Measurements from ENCODE around the gene KRTAP5-11. TPM values are rescaled to one million over a fixed set of nuclear protein-coding genes. Genes with fewer than 3 reads are reported as not detected.

KRTAP5-11 gene
- total and polyA plus RNA-seq, 5 donors from 2014 or later: not detected

Other genes starting within 250 kb of the KRTAP5-11 start
- gene DHCR7, start 134.5 kb downstream of the KRTAP5-11 start, total RNA-seq: 21.1 TPM
- 10 to 100 TPM; 11.2 to 17.2 (median 14.7) TPM for gene DHCR7, start 134.5 kb downstream of the KRTAP5-11 start, polyA plus RNA-seq
- 151 TPM for gene NADSYN1, start 129.7 kb downstream of the KRTAP5-11 start, total RNA-seq
- 10 to 100 TPM; 35.1 to 43.1 (median 41.2) TPM for gene NADSYN1, start 129.7 kb downstream of the KRTAP5-11 start, polyA plus RNA-seq
- not detected for gene KRTAP5-7, start 55.6 kb downstream of the KRTAP5-11 start, total RNA-seq
- gene KRTAP5-7, start 55.6 kb downstream of the KRTAP5-11 start, polyA plus RNA-seq: not detected
- 0.35 TPM for gene KRTAP5-8, start 44.9 kb downstream of the KRTAP5-11 start, total RNA-seq
- not detected for gene KRTAP5-8, start 44.9 kb downstream of the KRTAP5-11 start, polyA plus RNA-seq
- 0.35 TPM for gene KRTAP5-9, start 34.5 kb downstream of the KRTAP5-11 start, total RNA-seq
- gene KRTAP5-9, start 34.5 kb downstream of the KRTAP5-11 start, polyA plus RNA-seq: not detected
- not detected for gene KRTAP5-10, start 17.3 kb downstream of the KRTAP5-11 start, total RNA-seq
- gene KRTAP5-10, start 17.3 kb downstream of the KRTAP5-11 start, polyA plus RNA-seq: not detected

All from CD4-positive, CD25-positive, alpha-beta regulatory T cell (primary cell).